ENCODE results near the gene PRXL2A. TPM values are rescaled to one million over a fixed set of nuclear protein-coding genes. Genes with fewer than 3 reads are reported as not detected.
A peak's percentile ranks its signal among the peaks of the same experiment; 100 is the strongest.

Gene PRXL2A
- total RNA-seq, 1 donor from 2014 or later: 29.9 TPM

DNA sequence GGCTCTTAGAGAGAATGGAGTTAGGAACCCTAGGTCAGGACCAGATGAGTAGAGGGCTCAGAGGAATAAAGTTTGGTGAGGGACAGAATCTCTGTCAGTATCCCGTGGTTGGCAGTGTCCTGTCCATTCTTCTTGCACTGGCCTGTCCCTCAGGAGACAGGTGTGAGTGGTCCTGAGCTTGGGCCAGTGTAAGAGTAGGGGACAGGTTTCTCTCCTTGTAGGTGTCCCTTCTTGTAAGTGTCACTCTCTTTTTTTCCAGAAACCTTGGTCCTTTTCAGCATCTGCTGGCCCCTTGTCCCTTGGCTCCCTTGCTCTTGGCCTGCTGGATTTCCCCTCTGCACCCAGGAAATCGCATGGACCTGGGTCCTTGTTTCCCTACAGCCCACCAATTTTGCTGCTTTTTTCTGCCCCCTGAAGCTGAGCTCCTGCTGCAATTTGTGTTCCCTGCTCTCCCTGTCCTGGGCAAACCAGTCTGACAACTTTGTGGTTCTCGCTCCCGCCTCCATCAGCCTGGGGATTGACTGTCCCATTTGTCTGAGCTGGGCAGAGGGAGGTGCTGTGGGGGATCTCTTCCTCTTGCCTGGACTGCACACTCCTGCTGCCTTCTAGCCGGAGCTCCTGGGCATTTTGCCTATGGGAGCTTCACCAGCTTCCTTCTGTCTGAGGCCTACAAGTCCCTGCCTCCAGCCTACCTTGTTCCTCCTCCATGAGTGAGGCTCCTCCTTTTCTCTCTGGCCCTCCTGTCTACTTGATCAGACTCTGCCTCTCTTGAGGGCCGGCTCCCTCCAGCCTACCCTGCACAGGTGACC lies 52.3 kb downstream of the PRXL2A start:
- H3K9ac ChIP-seq (ENCODE audit: low read length): peak overlapping the region; percentile 43
- H3K27me3 ChIP-seq (ENCODE audit: insufficient read depth, low read length): no peaks in the 10 kb centered on the region
- H3K4me2 ChIP-seq (ENCODE audit: low read length): peak overlapping the region; percentile 57
- no peak overlapping the region for H3K27ac ChIP-seq (ENCODE audit: low read depth, low read length)
- FAIRE-seq (no peak), DNase-seq (ENCODE audit: low read depth) (peak; percentile 59)
- H2AFZ ChIP-seq (ENCODE audit: low read depth, low read length): no peak overlapping the region
- H3K9me3 Mint-ChIP-seq (ENCODE audit: unreplicated experiment): no peaks in the 10 kb centered on the region
- H3K36me3 Mint-ChIP-seq (ENCODE audit: low read depth, unreplicated experiment): peaks cover 5% of the 10 kb centered on the region
- H3K4me1 ChIP-seq (ENCODE audit: insufficient read depth, low read length): peaks cover 87% of the 10 kb centered on the region
- H3K4me3 ChIP-seq (ENCODE audit: insufficient read depth, low read depth, low read length): no peak overlapping the region
- H3K4me3 Mint-ChIP-seq (ENCODE audit: unreplicated experiment): peak overlapping the region; percentile 70
- no peaks in the 10 kb centered on the region for H3K9me3 ChIP-seq (ENCODE audit: insufficient read depth, low read depth, low read length)
- no peaks in the 10 kb centered on the region for H3K27me3 Mint-ChIP-seq (ENCODE audit: low read depth, unreplicated experiment)
- H4K20me1 ChIP-seq (ENCODE audit: insufficient read depth, low read length): peaks cover 98% of the 10 kb centered on the region
- TF ChIP-seq CTCF (IDR thresholded peaks at IDR 0.05; ENCODE audit: insufficient read depth, low read depth, low read length) (no peak), EZH2 (IDR thresholded peaks at IDR 0.05; ENCODE audit: insufficient read depth, low read length) (no peak)
- peaks cover 2% of the 10 kb centered on the region for H3K36me3 ChIP-seq (ENCODE audit: insufficient read depth, low read length)
- H3K4me1 Mint-ChIP-seq (ENCODE audit: low read depth, unreplicated experiment): peaks cover 85% of the 10 kb centered on the region
- peak overlapping the region; percentile 75 for H3K27ac Mint-ChIP-seq (ENCODE audit: unreplicated experiment)
- peaks cover 100% of the 10 kb centered on the region for H3K79me2 ChIP-seq (ENCODE audit: insufficient read depth, low read length)

GRCh38 chr10:80461208-80462183 lies 53.1 kb downstream of the PRXL2A start:
- peaks cover 86% of the 10 kb centered on the region for H3K4me1 Mint-ChIP-seq (ENCODE audit: low read depth, unreplicated experiment)
- DNase-seq (ENCODE audit: low read depth) (no peak), FAIRE-seq (no peak)
- H3K4me3 ChIP-seq (ENCODE audit: insufficient read depth, low read depth, low read length): no peak overlapping the region
- TF ChIP-seq CTCF (IDR thresholded peaks at IDR 0.05; ENCODE audit: insufficient read depth, low read depth, low read length) (no peak), EZH2 (IDR thresholded peaks at IDR 0.05; ENCODE audit: insufficient read depth, low read length) (no peak)
- H3K9me3 ChIP-seq (ENCODE audit: insufficient read depth, low read depth, low read length): no peaks in the 10 kb centered on the region
- H3K27me3 ChIP-seq (ENCODE audit: insufficient read depth, low read length): no peaks in the 10 kb centered on the region
- no peaks in the 10 kb centered on the region for H3K9me3 Mint-ChIP-seq (ENCODE audit: unreplicated experiment)
- peaks cover 2% of the 10 kb centered on the region for H3K36me3 ChIP-seq (ENCODE audit: insufficient read depth, low read length)
- peaks cover 100% of the 10 kb centered on the region for H3K79me2 ChIP-seq (ENCODE audit: insufficient read depth, low read length)
- H3K36me3 Mint-ChIP-seq (ENCODE audit: low read depth, unreplicated experiment): peaks cover 3% of the 10 kb centered on the region
- H3K9ac ChIP-seq (ENCODE audit: low read length): peak overlapping the region; percentile 43
- H3K27ac Mint-ChIP-seq (ENCODE audit: unreplicated experiment): peak overlapping the region; percentile 75
- H3K4me3 Mint-ChIP-seq (ENCODE audit: unreplicated experiment): peak overlapping the region; percentile 70
- no peaks in the 10 kb centered on the region for H3K27me3 Mint-ChIP-seq (ENCODE audit: low read depth, unreplicated experiment)
- H3K4me1 ChIP-seq (ENCODE audit: insufficient read depth, low read length): peaks cover 86% of the 10 kb centered on the region
- no peak overlapping the region for H2AFZ ChIP-seq (ENCODE audit: low read depth, low read length)
- peaks cover 96% of the 10 kb centered on the region for H4K20me1 ChIP-seq (ENCODE audit: insufficient read depth, low read length)
- H3K27ac ChIP-seq (ENCODE audit: low read depth, low read length): no peak overlapping the region
- H3K4me2 ChIP-seq (ENCODE audit: low read length): peak overlapping the region; percentile 57
